Thyroid gland (tissue), 4 donors: ENCODE measurements around the gene GRAMD1B. TPM values are rescaled to one million over a fixed set of nuclear protein-coding genes. Genes with fewer than 3 reads are reported as not detected.
A peak's percentile ranks its signal among the peaks of the same experiment; 100 is the strongest.

Experiments used
- DNase-seq, 2 donors: peaks; one replicate each; pipeline ENCODE4 v3.0.0-alpha.2; 2019
- H3K27ac ChIP-seq, 3 donors: fragments of 200-600 bp; sonication (generic); 1 replicate in 2 of 3; 2 replicates in 1 of 3; pipeline ENCODE4 v1.5.1; 2016 to 2019; ENCODE audit warnings: mild to moderate bottlenecking in 1 of 3, moderate library complexity in 1 of 3
- H3K27me3 ChIP-seq: fragments of 200-600 bp; sonication (generic); one replicate; pipeline ENCODE4 v1.5.1; 2019
- H3K36me3 ChIP-seq, 2 donors: fragments of 200-600 bp; sonication (generic); one replicate each; pipeline ENCODE4 v1.5.1; 2016 to 2019
- H3K4me1 ChIP-seq, 2 donors: fragments of 200-600 bp; sonication (generic); one replicate each; pipeline ENCODE4 v1.5.1; 2017 to 2019
- H3K4me3 ChIP-seq, 3 donors: fragments of 200-600 bp; sonication (generic); replicated peaks in 1 of 3; 1 replicate in 2 of 3; 2 replicates in 1 of 3; pipeline ENCODE4 v1.5.1; 2016; ENCODE audit warnings: mild to moderate bottlenecking in 1 of 3
- H3K9me3 ChIP-seq: fragments of 200-600 bp; sonication (generic); one replicate; pipeline ENCODE4 v1.5.1; 2017
- POLR2A ChIP-seq, 2 donors: fragments of 450-650 bp; IDR thresholded peaks; one replicate each; pipeline ENCODE4 v1.6.1; 2017; ENCODE audit warnings: antibody characterized with exemption in 2 of 2, mild to moderate bottlenecking in 2 of 2, moderate library complexity in 1 of 2
- WGBS, 2 donors: methylation state at CpG; one replicate each; pipeline ENCODE4 v1.1.5; 2017; 5-methylcytosine and 5-hydroxymethylcytosine counted together
- intact Hi-C: fragments of 100-400 bp; cut with DNase I; formaldehyde crosslinking; loops from one replicate; pipeline ENCODE4 v1.15.1; 2023
- total RNA-seq, 4 donors: library from RNA; depleted of rRNA; stranded (reverse); fragments of >200 nt; gene quantifications; one replicate each; pipeline ENCODE4 v1.2.3, GENCODE V29; 2016
- TF ChIP-seq, protein P1 (sequence below), 6 experiments: fragments of 200-600 bp in 3 of 6; fragments of 450-650 bp in 3 of 6; sonication (generic) in 3 of 6; IDR thresholded peaks; one replicate each; pipeline ENCODE4 v1.5.1; 2016 to 2019; ENCODE audit warnings: antibody characterized with exemption in 6 of 6, mild to moderate bottlenecking in 2 of 6, inconsistent platforms in 1 of 6, moderate library complexity in 1 of 6

GRAMD1B gene
- total RNA-seq, 4 donors from 2014 or later = 7.0 to 22.7 (median 9.2) TPM

DNA sequence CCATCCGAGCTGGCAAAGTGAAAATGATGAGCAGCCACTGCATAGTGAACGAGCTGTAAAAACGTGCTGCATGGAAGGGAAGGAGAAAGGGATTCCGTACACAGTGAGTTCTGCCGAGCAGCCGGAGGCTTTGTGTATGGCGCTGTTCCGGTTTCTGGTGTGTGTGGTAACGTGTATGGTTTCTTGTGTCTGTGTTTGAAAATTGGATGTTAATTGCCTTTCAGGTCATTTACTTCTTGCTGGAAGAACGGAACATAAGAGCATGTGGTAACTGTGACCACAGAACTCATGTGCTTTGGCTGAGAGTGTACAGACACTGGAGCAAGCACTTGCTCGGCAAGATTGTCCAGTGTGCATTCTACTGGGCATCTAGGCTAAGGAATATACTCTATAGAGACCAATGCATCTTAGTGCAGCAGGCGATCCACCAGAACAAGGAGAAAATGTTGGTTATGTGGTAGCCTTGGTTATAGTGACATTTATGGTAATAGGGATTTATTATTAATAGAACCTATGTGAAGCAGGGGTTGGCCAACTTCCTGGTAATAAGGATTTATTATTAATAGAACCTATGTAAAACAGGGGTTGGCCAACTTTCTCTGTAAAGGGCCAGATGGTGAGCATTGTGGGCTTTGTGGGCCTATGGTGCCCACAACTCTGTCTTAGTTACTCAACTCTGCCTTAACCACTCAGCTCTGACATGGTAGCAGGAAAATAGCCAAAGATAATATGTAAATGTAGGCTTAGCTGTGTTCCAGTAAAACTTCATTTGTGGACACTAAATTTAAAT lies 49.2 kb downstream of the GRAMD1B start:
- no peak for TF ChIP-seq POLR2A (IDR thresholded peaks at IDR 0.05)
- TF ChIP-seq, protein P1, sequence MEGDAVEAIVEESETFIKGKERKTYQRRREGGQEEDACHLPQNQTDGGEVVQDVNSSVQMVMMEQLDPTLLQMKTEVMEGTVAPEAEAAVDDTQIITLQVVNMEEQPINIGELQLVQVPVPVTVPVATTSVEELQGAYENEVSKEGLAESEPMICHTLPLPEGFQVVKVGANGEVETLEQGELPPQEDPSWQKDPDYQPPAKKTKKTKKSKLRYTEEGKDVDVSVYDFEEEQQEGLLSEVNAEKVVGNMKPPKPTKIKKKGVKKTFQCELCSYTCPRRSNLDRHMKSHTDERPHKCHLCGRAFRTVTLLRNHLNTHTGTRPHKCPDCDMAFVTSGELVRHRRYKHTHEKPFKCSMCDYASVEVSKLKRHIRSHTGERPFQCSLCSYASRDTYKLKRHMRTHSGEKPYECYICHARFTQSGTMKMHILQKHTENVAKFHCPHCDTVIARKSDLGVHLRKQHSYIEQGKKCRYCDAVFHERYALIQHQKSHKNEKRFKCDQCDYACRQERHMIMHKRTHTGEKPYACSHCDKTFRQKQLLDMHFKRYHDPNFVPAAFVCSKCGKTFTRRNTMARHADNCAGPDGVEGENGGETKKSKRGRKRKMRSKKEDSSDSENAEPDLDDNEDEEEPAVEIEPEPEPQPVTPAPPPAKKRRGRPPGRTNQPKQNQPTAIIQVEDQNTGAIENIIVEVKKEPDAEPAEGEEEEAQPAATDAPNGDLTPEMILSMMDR (IDR thresholded peaks at IDR 0.05) = no peak
- H3K27ac ChIP-seq = no peak overlapping the region
- H3K4me1 ChIP-seq = peaks cover 7 to 26% of the 10 kb centered on the region in 2 donors
- no peaks in the 10 kb centered on the region for H3K9me3 ChIP-seq
- no peak overlapping the region for H3K4me3 ChIP-seq
- no peak for DNase-seq
- 81 to 84% methylated on average over 12 of the region's 12 CpGs for WGBS, 2 donors
- H3K27me3 ChIP-seq = no peaks in the 10 kb centered on the region
- H3K36me3 ChIP-seq = no peaks in the 10 kb centered on the region
- intact Hi-C loops = loop anchor here (5.0 kb wide), 2 partner anchors 67 to 177 kb away; no protein-coding TSS in a partner anchor

DNA sequence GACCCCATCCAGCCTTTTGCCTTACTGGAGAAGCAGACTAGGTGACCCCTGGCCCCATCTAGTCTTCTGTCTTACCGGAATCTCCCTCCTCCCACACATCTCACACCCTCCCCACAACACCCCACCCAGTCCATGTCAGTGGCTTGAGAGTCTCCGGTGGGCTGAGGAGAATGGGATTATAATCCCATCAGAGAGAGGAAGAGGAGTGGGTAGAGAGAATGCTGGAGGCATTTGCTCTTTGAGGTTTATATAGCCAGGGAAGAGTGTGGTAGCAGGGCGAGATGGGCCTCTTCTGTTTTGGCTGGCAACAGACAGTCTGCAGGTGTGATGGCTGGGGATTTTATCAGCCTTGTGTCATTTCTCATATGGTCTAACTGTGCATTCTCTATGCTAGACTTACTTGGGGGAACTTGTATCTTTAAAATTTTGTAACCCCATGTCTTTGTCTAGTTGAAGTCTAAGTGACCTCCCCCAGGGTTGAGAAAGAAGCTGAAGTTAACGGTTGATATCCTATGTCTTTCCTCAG lies 50.3 kb downstream of the GRAMD1B start:
- DNase-seq = no peak
- no peak overlapping the region for H3K4me3 ChIP-seq
- H3K27ac ChIP-seq = no peak overlapping the region
- no peak for TF ChIP-seq POLR2A (IDR thresholded peaks at IDR 0.05)
- TF ChIP-seq, protein P1 (IDR thresholded peaks at IDR 0.05) = no peak
- peaks cover 7 to 25% of the 10 kb centered on the region in 2 donors for H3K4me1 ChIP-seq
- no peaks in the 10 kb centered on the region for H3K27me3 ChIP-seq
- H3K36me3 ChIP-seq = no peaks in the 10 kb centered on the region
- intact Hi-C loops = loop anchor here (10.0 kb wide), 1 partner anchor 376 kb away; no protein-coding TSS in a partner anchor
- no peaks in the 10 kb centered on the region for H3K9me3 ChIP-seq
- 78 to 81% methylated on average over 4 of the region's 4 CpGs for WGBS, 2 donors

DNA sequence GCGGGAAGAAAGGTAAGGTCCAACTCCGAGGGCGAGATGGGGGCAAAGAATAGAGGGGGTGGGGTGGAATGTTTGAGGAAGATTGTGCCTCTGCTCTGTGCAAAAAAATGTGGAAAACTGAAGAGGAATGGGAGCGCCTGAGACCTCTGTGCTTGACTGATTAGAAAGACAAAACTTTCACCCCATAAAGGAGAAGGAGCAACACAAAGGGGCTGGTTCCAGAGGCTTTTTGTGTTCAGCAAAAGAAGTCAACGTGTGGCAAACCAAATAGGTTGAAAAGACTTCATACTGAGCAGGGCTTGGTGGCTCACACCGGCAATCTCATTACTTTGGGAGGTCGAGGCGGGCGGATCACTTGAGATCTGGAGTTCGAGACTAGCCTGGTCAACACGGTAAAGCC lies 50.8 kb downstream of the GRAMD1B start:
- no peak for DNase-seq
- TF ChIP-seq POLR2A (IDR thresholded peaks at IDR 0.05) = no peak
- TF ChIP-seq, protein P1 (IDR thresholded peaks at IDR 0.05) = no peak
- Histone ChIP-seq H3K9me3 (no peaks in the 10 kb centered on the region), H3K4me3 (no peak overlapping the region), H3K36me3 (no peaks in the 10 kb centered on the region), H3K27ac (no peak overlapping the region), H3K27me3 (no peaks in the 10 kb centered on the region), H3K4me1 (peaks cover 7 to 20% of the 10 kb centered on the region in 2 donors)
- intact Hi-C loops = loop anchor here (10.0 kb wide), 1 partner anchor 376 kb away; no protein-coding TSS in a partner anchor
- 86 to 87% methylated on average over 11 of the region's 11 CpGs for WGBS, 2 donors

DNA sequence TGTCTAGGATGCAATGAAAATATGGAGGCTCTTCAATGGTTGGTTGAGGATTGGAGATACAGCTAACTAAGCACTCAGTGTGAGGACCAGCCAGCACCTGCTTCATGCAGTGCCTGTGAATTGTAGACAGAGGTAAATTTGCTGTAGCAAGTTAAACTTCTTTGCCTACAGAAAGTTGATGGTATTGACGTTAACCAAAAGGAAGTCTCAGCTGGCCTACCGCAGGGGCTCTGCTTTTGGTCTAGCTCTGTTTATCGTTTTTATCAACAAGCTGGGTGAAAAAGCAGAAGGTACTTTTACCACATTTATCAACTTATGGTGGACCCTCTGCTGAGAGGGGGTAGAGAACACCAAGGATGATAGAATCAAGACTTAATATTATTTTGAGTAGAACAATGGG lies 51.6 kb downstream of the GRAMD1B start:
- no peak overlapping the region for H3K4me3 ChIP-seq
- no peaks in the 10 kb centered on the region for H3K36me3 ChIP-seq
- no peak for DNase-seq
- no peaks in the 10 kb centered on the region for H3K27me3 ChIP-seq
- H3K4me1 ChIP-seq = peaks cover 9 to 18% of the 10 kb centered on the region in 2 donors
- intact Hi-C loops = loop anchor here (10.0 kb wide), 1 partner anchor 377 kb away; no protein-coding TSS in a partner anchor
- H3K9me3 ChIP-seq = no peaks in the 10 kb centered on the region
- 78 to 87% methylated on average over 3 of the region's 3 CpGs for WGBS, 2 donors
- no peak for TF ChIP-seq POLR2A (IDR thresholded peaks at IDR 0.05)
- TF ChIP-seq, protein P1 (IDR thresholded peaks at IDR 0.05) = no peak
- no peak overlapping the region for H3K27ac ChIP-seq

DNA sequence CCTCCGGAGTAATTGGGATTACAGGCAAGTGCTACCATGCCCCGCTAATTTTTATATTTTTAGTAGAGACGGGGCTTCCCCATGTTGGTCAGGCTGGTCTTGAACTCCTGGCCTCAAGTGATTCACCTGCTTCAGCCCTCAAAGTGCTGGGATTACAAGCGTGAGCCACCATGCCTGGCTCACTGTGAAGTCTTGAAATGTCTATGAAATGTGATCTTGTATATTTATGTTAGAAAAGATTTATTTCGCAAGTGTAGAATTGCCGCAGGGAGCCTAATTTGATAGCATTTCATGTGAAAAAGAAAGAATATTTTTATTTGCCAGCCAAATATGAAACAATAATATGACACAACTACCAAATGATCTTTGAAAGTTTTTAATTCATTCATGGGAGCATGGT lies 52.1 kb downstream of the GRAMD1B start:
- Histone ChIP-seq H3K27ac (peak overlapping the region in 1 of 3 donors; percentile 55), H3K9me3 (no peaks in the 10 kb centered on the region), H3K27me3 (no peaks in the 10 kb centered on the region), H3K36me3 (no peaks in the 10 kb centered on the region), H3K4me1 (peaks cover 15 to 24% of the 10 kb centered on the region in 2 donors), H3K4me3 (no peak overlapping the region)
- intact Hi-C loops = loop anchor here (10.0 kb wide), 1 partner anchor 377 kb away; no protein-coding TSS in a partner anchor
- 88 to 95% methylated on average over 6 of the region's 6 CpGs for WGBS, 2 donors
- DNase-seq = no peak
- TF ChIP-seq POLR2A (IDR thresholded peaks at IDR 0.05) = no peak
- TF ChIP-seq, protein P1 (IDR thresholded peaks at IDR 0.05) = no peak
